Tibial nerve (tissue), 4 donors: ENCODE data around the gene CXCL11. TPM values are rescaled to one million over a fixed set of nuclear protein-coding genes. Genes with fewer than 3 reads are reported as not detected.

ENCODE experiments used
- DNase-seq, 2 donors: peaks; one replicate each; pipeline ENCODE4 v3.0.0-alpha.2; 2019; ENCODE audit warnings: low spot score in 2 of 2
- H3K27ac ChIP-seq, 4 donors: fragments of 200-600 bp; sonication (generic) in 3 of 4; one replicate each; pipeline ENCODE4 v1.5.1; 2017 to 2019; ENCODE audit warnings: mild to moderate bottlenecking in 1 of 4
- H3K27me3 ChIP-seq, 2 donors: fragments of 200-600 bp; sonication (generic) in 1 of 2; one replicate each; pipeline versions ENCODE4 v1.5.1 to v1.6.0; 2017 to 2019
- H3K36me3 ChIP-seq, 3 donors: fragments of 200-600 bp; sonication (generic); one replicate each; pipeline ENCODE4 v1.5.1; 2018 to 2019
- H3K4me1 ChIP-seq, 4 donors: fragments of 200-600 bp; sonication (generic) in 3 of 4; one replicate each; pipeline ENCODE4 v1.5.1; 2017 to 2019
- H3K4me3 ChIP-seq, 4 donors: fragments of 200-600 bp; sonication (generic) in 3 of 4; one replicate each; pipeline ENCODE4 v1.5.1; 2017 to 2019; ENCODE audit warnings: mild to moderate bottlenecking in 1 of 4, moderate library complexity in 1 of 4
- H3K9me3 ChIP-seq, 4 donors: fragments of 200-600 bp; sonication (generic) in 3 of 4; one replicate each; pipeline ENCODE4 v1.5.1; 2017 to 2019
- EP300 ChIP-seq, 2 donors: sonication (generic); formaldehyde crosslinking; IDR thresholded peaks; one replicate each; pipeline ENCODE4 v1.6.1; 2017; ENCODE audit warnings: antibody characterized with exemption in 2 of 2, mild to moderate bottlenecking in 1 of 2
- POLR2A ChIP-seq, 2 donors: fragments of 450-650 bp; IDR thresholded peaks; one replicate each; pipeline ENCODE4 v1.6.1; 2017; ENCODE audit warnings: antibody characterized with exemption in 2 of 2, mild to moderate bottlenecking in 2 of 2, moderate library complexity in 2 of 2
- WGBS, 2 donors: methylation state at CpG; one replicate each; pipeline ENCODE4 v1.1.5; 2018; 5-methylcytosine and 5-hydroxymethylcytosine counted together
- total RNA-seq, 4 donors: library from RNA; depleted of rRNA; stranded (reverse); fragments of >200 nt; gene quantifications; one replicate each; pipeline ENCODE4 v1.1.0, GENCODE V29; 2016
- TF ChIP-seq, protein P1 (sequence below), 5 experiments: fragments of 200-600 bp in 3 of 5; fragments of 450-650 bp in 2 of 5; sonication (generic) in 3 of 5; IDR thresholded peaks; one replicate each; pipeline ENCODE4 v1.5.1; 2016 to 2019; ENCODE audit warnings: antibody characterized with exemption in 5 of 5, mild to moderate bottlenecking in 3 of 5, moderate library complexity in 2 of 5

CXCL11 gene
- total RNA-seq, 4 donors from 2014 or later: not detected

DNA sequence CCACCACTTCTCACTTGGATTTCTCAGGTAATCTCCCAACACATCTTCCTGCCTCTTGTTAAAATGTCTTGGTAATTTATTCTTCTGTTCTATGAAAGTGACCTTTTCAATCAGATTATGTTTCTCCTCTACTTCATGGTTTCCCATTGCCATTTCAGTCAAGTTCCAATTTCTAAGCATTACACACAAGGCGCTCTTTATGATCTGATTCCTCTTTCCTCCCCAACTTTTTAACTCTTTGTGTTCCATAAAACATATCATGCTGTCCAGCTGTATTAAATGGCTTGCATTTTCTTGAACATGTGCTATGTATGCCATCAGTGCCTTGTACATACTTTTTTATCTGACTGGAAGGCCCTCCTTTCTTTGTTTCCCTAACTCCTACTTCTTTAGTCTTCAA lies 25.6 kb upstream of the CXCL11 start:
- 36 to 43% methylated on average over 1 of the region's 1 CpG for WGBS, 2 donors
- TF ChIP-seq EP300 (IDR thresholded peaks at IDR 0.05): no peak
- TF ChIP-seq, protein P1, sequence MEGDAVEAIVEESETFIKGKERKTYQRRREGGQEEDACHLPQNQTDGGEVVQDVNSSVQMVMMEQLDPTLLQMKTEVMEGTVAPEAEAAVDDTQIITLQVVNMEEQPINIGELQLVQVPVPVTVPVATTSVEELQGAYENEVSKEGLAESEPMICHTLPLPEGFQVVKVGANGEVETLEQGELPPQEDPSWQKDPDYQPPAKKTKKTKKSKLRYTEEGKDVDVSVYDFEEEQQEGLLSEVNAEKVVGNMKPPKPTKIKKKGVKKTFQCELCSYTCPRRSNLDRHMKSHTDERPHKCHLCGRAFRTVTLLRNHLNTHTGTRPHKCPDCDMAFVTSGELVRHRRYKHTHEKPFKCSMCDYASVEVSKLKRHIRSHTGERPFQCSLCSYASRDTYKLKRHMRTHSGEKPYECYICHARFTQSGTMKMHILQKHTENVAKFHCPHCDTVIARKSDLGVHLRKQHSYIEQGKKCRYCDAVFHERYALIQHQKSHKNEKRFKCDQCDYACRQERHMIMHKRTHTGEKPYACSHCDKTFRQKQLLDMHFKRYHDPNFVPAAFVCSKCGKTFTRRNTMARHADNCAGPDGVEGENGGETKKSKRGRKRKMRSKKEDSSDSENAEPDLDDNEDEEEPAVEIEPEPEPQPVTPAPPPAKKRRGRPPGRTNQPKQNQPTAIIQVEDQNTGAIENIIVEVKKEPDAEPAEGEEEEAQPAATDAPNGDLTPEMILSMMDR (IDR thresholded peaks at IDR 0.05): no peak
- TF ChIP-seq POLR2A (IDR thresholded peaks at IDR 0.05): no peak

DNA sequence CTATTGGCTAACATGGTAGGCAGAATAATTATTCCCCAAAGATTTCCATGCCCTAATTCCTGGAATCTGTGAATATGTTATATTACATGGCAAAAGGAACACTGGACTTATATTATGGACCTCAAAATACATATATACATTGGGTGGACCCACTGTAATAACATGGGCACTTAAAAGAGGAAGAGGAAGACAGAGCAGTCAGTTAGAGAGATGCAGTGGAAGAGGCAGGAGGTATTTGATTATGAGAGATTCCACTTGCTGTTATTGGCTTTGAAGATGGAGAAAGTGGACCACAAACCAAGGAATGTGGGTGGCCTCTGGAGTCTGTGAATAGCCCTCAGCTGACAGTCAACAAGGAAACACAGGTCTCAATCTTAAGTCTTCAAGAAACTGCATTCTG lies 24.6 kb upstream of the CXCL11 start:
- no peaks in the 10 kb centered on the region for H3K36me3 ChIP-seq
- no peaks in the 10 kb centered on the region for H3K27me3 ChIP-seq
- H3K4me3 ChIP-seq: no peak overlapping the region
- peaks cover 0 to 13% (median 3%) of the 10 kb centered on the region in 4 donors for H3K4me1 ChIP-seq
- H3K27ac ChIP-seq: peak overlapping the region in 1 of 4 donors; percentile 32
- TF ChIP-seq POLR2A (IDR thresholded peaks at IDR 0.05) (no peak), EP300 (IDR thresholded peaks at IDR 0.05) (no peak)
- TF ChIP-seq, protein P1 (IDR thresholded peaks at IDR 0.05): no peak
- no peak for DNase-seq
- no peaks in the 10 kb centered on the region for H3K9me3 ChIP-seq

More for the DNA sequence above, 25.6 kb upstream of the CXCL11 start:
- no peaks in the 10 kb centered on the region for H3K36me3 ChIP-seq
- no peaks in the 10 kb centered on the region for H3K27me3 ChIP-seq
- DNase-seq: no peak
- H3K9me3 ChIP-seq: no peaks in the 10 kb centered on the region
- H3K4me3 ChIP-seq: peak overlapping the region in 1 of 4 donors; percentile 4
- H3K27ac ChIP-seq: peak overlapping the region in 2 of 4 donors; percentile 11 to 65
- H3K4me1 ChIP-seq: peaks cover 0 to 13% (median 3%) of the 10 kb centered on the region in 4 donors

- 80 to 91% methylated on average over 1 of the region's 1 CpG for WGBS, 2 donors
- no peaks in the 10 kb centered on the region for H3K36me3 ChIP-seq
- no peak overlapping the region for H3K27ac ChIP-seq
- H3K4me3 ChIP-seq: no peak overlapping the region
- no peaks in the 10 kb centered on the region for H3K9me3 ChIP-seq
- H3K4me1 ChIP-seq: peaks cover 0 to 13% (median 3%) of the 10 kb centered on the region in 4 donors
- TF ChIP-seq POLR2A (IDR thresholded peaks at IDR 0.05): no peak
- TF ChIP-seq, protein P1 (IDR thresholded peaks at IDR 0.05): no peak
- TF ChIP-seq EP300 (IDR thresholded peaks at IDR 0.05): no peak
- H3K27me3 ChIP-seq: no peaks in the 10 kb centered on the region
- no peak for DNase-seq
Measured at GRCh38 chr4:76059750-76060149, 23.9 kb upstream of the CXCL11 start.

DNA sequence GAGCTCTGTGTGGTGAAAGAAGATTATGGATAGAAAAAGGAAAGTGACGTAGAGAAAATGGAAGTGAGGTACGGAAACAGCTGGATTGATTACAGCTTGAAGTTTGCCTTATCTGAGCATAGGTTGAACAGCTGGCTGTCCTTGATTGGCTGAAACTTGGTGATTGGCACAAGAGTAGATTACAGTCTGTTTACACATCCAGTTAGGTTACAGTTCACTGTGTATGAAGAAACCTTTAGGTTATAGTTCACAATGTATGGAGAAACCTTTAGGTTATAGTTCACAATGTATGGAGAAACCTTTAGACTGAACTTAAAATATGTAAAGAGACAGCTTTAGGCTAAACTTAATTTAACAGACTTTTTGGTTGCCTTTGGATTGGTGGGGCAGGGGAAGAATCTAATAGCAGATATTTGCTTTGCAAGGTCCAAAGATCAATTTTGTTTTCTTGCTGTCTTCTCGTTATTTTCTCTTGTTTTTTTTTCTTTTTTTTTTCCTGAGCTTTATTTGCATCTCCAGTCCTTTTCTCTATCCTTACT lies 23.1 kb upstream of the CXCL11 start:
- DNase-seq: no peak
- no peaks in the 10 kb centered on the region for H3K27me3 ChIP-seq
- H3K9me3 ChIP-seq: no peaks in the 10 kb centered on the region
- 59 to 64% methylated on average over 3 of the region's 3 CpGs for WGBS, 2 donors
- no peak for TF ChIP-seq EP300 (IDR thresholded peaks at IDR 0.05)
- TF ChIP-seq, protein P1 (IDR thresholded peaks at IDR 0.05): no peak
- TF ChIP-seq POLR2A (IDR thresholded peaks at IDR 0.05): no peak
- H3K36me3 ChIP-seq: no peaks in the 10 kb centered on the region
- peaks cover 0 to 18% (median 3%) of the 10 kb centered on the region in 4 donors for H3K4me1 ChIP-seq
- peak overlapping the region in 2 of 4 donors; percentile 0 to 15 for H3K27ac ChIP-seq
- H3K4me3 ChIP-seq: no peak overlapping the region

GRCh38 chr4:76058302-76058701 lies 22.4 kb upstream of the CXCL11 start:
- Histone ChIP-seq H3K9me3 (no peaks in the 10 kb centered on the region), H3K36me3 (no peaks in the 10 kb centered on the region), H3K27me3 (no peaks in the 10 kb centered on the region), H3K4me3 (no peak overlapping the region), H3K4me1 (peaks cover 0 to 18% (median 3%) of the 10 kb centered on the region in 4 donors), H3K27ac (peak overlapping the region in 2 of 4 donors; percentile 0 to 64)
- TF ChIP-seq POLR2A (IDR thresholded peaks at IDR 0.05) (no peak), EP300 (IDR thresholded peaks at IDR 0.05) (no peak)
- TF ChIP-seq, protein P1 (IDR thresholded peaks at IDR 0.05): no peak
- DNase-seq: no peak
